Activated T-helper 1 cell treated with Interleukin-2 at 50 U/mL for 16 hours (primary cell): ENCODE results near the gene APC.
"Not testable (repeated sequence)": the region's sequence is repeated elsewhere in the genome, so short reads cannot be mapped to it uniquely, and the experiment has no call there.

Source experiments
- DNase-seq: peaks from one replicate; pipeline ENCODE4 v3.0.0-alpha.2; 2020; ENCODE audit warnings: low read depth

Gene APC

GRCh38 chr5:112857866-112858265, 120.2 kb downstream of the APC start:
- DNase-seq: no peak

GRCh38 chr5:112860571-112860928, 122.9 kb downstream of the APC start:
- not testable (repeated sequence) for DNase-seq

- DNase-seq: peak; percentile 84
Measured at GRCh38 chr5:112860929-112861637, 123.4 kb downstream of the APC start, which contains the start of gene SRP19. TSS of gene SRP19 (plus strand) at chr5:112861287. CDS start at chr5:112861377, 90 bp downstream.

GRCh38 chr5:112861638-112861985, 123.9 kb downstream of the APC start:
- DNase-seq: no peak

- DNase-seq: no peak
Measured at GRCh38 chr5:112862085-112862484, 124.4 kb downstream of the APC start.

- no peak for DNase-seq
Measured at GRCh38 chr5:112863549-112863948, 125.9 kb downstream of the APC start.

- DNase-seq: no peak
Measured at GRCh38 chr5:112865128-112865527, 127.4 kb downstream of the APC start.

GRCh38 chr5:112866739-112867138, 129.1 kb downstream of the APC start:
- DNase-seq: no peak

- no peak for DNase-seq
Measured at GRCh38 chr5:112867411-112867810, 129.7 kb downstream of the APC start.

GRCh38 chr5:112869948-112870347, 132.3 kb downstream of the APC start:
- DNase-seq: no peak

GRCh38 chr5:112870966-112871365, 133.3 kb downstream of the APC start:
- no peak for DNase-seq

GRCh38 chr5:112876362-112876761, 138.7 kb downstream of the APC start:
- no peak for DNase-seq

- no peak for DNase-seq
Measured at GRCh38 chr5:112878101-112878500, 140.4 kb downstream of the APC start.

- peak; percentile 30 for DNase-seq
Measured at GRCh38 chr5:112878760-112879159, 141.1 kb downstream of the APC start.

GRCh38 chr5:112880219-112880964, 142.7 kb downstream of the APC start:
- DNase-seq: no peak

- no peak for DNase-seq
Measured at GRCh38 chr5:112883192-112883591, 145.5 kb downstream of the APC start.

- no peak for DNase-seq
Measured at GRCh38 chr5:112885001-112885400, 147.3 kb downstream of the APC start.

- DNase-seq: peak; percentile 7
Measured at GRCh38 chr5:112886975-112887374, 149.3 kb downstream of the APC start.

GRCh38 chr5:112892066-112892465, 154.4 kb downstream of the APC start:
- DNase-seq: not testable (repeated sequence)

GRCh38 chr5:112892776-112893175, 155.1 kb downstream of the APC start:
- no peak for DNase-seq

GRCh38 chr5:112895682-112896081, 158.0 kb downstream of the APC start:
- no peak for DNase-seq
